GM10248 (cell line): ENCODE data around the gene LGI1.

Experiments used
- CTCF ChIA-PET: fragments of 300-600 bp; sonication (Branson Sonifier 250); formaldehyde crosslinking; extraction: SDS; loops from one replicate; lab custom pipeline; 2021; ENCODE audit warnings: antibody characterized with exemption; lab: Yijun Ruan, JAX
- POLR2A ChIA-PET: fragments of 350-650 bp; sonication (Branson Sonifier 250); formaldehyde crosslinking; extraction: SDS; loops from one replicate; lab custom pipeline; 2020; ENCODE audit warnings: antibody characterized with exemption; lab: Yijun Ruan, JAX
- DNase-seq: peaks from one replicate; pipeline ENCODE4 v3.0.0; 2012; ENCODE audit errors: extremely low spot score
- TF ChIP-seq, protein P1 (sequence below): IDR thresholded peaks from 2 replicates; pipeline ENCODE4 v1.5.1; 2012; ENCODE audit warnings: mild to moderate bottlenecking, low read depth; ENCODE audit errors: extremely low read depth, missing control alignments, control extremely low read depth

Gene LGI1

DNA sequence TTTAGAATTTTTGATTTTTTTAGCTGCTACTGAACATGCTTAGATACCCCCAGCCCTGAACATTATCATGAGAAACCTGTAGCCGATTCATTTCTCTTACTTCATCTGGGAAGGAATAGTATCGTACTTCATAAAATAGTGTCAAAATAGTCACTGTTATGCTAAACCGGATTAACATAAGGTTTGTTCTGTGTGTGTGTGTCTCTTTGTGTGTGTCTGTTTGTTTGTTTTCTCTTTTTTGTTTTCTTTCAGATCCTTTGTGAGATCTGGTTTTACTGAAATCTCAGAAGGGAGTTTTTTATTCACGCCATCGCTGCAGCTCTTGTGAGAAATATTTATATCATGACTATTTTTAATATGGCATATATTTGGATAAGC lies 761 bp downstream of the LGI1 start:
- POLR2A ChIA-PET: no interaction called here
- TF ChIP-seq, protein P1, sequence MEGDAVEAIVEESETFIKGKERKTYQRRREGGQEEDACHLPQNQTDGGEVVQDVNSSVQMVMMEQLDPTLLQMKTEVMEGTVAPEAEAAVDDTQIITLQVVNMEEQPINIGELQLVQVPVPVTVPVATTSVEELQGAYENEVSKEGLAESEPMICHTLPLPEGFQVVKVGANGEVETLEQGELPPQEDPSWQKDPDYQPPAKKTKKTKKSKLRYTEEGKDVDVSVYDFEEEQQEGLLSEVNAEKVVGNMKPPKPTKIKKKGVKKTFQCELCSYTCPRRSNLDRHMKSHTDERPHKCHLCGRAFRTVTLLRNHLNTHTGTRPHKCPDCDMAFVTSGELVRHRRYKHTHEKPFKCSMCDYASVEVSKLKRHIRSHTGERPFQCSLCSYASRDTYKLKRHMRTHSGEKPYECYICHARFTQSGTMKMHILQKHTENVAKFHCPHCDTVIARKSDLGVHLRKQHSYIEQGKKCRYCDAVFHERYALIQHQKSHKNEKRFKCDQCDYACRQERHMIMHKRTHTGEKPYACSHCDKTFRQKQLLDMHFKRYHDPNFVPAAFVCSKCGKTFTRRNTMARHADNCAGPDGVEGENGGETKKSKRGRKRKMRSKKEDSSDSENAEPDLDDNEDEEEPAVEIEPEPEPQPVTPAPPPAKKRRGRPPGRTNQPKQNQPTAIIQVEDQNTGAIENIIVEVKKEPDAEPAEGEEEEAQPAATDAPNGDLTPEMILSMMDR: no peak

DNA sequence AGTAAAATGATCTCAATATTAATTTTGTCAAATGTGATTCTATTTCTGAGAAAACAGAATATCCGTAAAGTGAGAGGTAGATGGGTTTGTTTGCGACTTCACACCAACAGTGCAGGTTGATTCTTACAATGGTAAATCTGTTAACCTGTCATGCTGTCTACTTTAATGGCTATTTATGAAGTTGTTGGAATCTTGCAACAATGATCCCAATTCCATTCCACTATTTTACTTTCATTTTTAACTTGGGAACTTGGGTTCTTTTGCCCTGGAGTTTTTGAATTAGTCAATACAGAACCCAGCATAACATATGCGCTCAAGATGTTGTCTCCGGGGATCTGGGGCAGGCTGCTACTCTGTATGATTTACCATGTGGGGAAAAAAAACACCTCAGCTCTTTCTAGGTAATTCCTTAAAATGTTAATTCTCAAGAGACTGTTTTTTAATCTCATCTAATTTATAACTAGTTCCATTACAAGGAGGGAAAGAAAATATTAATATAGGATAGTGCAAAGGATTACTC lies 1.2 kb downstream of the LGI1 start:
- TF ChIP-seq, protein P1: no peak
- ChIA-PET CTCF (interaction anchor here (1.3 kb wide), 2 partner anchors 10 to 204 kb away, joined by 3 to 6 read pairs; no protein-coding TSS in a partner anchor), POLR2A (no interaction called here)
- no peak for DNase-seq

More for the DNA sequence above, 761 bp downstream of the LGI1 start:
- no peak for DNase-seq
- CTCF ChIA-PET: interaction anchor here (1.3 kb wide), 1 partner anchor 204 kb away, joined by 3 read pairs; no protein-coding TSS in a partner anchor

DNA sequence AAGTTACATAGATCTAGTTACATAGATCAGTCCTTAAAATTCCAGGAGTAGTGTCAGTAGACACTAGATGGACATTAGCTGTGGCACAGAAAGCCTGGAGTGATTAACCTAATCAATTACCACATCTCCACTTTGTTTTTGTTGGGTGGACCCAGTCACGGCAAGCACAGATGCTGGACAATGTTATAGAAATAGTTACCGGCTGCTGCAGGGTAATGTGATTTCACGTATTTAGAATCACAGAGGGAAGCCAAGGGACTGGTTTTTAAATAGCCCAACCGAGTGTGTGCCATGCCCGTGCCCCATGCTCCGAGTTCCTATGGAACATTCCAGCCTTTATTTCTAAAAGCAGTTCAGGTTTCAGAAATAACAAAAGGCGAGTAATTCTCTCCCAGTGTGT lies 2.8 kb downstream of the LGI1 start:
- no peak for DNase-seq
- ChIA-PET CTCF (interaction anchor here (1.3 kb wide), 1 partner anchor 9 kb away, joined by 6 read pairs; no protein-coding TSS in a partner anchor), POLR2A (no interaction called here)
- TF ChIP-seq, protein P1: no peak

DNA sequence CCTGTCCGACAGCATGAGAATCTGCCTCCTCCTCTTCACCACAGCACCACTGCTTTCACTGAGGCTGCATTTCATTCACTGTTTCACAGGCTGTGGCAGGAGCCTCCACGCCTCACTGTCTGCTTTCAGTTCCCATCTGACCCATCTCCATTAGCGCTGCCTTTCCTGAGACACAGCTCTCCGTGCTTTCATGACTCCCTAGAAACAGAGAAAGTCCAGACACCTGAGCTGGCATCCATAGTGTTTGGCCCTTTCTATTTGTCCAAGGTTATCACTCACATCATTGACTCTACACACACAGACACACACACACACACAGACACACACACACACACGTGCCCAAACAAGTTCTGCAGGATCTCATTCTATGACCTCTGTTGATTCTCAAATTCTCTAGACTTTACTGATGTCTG lies 5.2 kb downstream of the LGI1 start:
- CTCF ChIA-PET: interaction anchor here (1.0 kb wide), 1 partner anchor 9 kb away, joined by 3 read pairs; no protein-coding TSS in a partner anchor
- DNase-seq: peak; percentile 27
- TF ChIP-seq, protein P1: no peak
- POLR2A ChIA-PET: no interaction called here

DNA sequence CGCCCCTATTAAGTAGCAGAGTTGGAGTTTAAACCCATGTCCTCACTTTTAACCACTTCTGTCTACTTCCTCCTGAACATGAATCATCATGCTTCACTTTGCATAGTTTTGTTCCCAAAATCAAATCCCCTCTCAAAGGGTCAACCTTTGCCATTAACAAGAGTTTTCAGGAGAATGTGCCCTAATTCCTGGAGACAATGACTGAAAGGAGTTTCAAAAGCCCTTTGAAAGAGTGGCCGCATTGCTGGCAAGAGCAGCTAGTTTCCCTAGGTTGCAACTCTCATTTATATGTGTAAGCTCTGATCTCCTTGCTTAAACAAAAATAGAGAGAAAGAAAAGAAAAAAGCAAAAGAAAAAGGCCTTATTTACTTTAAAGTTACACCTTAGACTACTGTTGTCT lies 9.2 kb downstream of the LGI1 start:
- CTCF ChIA-PET: interaction anchor here (0.8 kb wide), 1 partner anchor 13 kb away, joined by 4 read pairs; no protein-coding TSS in a partner anchor
- POLR2A ChIA-PET: no interaction called here
- no peak for DNase-seq
- TF ChIP-seq, protein P1: no peak

DNA sequence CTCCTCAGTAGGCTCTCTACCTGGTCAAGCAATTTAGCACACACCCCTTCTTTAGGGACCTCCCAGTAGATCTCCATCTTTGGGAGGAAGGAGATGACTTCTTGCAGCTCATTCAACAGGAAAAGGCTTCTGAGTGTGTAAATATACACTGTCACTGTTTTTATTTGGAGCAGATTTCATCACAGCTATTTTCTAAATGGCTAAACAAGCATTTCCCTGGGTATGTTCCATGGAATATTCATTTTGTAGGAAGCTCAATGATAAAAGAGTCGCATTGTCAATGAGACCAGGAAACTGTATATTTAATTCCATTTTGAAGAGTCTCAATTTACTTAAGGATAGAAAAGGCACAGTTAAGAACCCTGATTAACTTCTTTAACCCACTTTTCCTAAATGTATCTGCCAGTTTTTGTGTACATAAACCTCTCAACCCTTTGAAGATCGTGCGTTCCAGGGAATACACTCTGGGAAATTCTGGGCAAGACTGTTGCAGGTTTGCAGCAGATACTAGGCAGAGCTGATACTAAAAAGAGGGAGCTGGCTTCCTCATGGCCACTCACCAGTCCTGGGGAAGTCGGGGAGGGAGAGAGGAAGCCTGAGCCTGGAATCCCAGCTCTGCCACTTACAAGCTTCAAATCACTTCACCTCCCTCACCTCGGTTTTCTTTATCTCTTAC lies 10.1 kb downstream of the LGI1 start:
- ChIA-PET POLR2A (no interaction called here), CTCF (interaction anchor here (0.8 to 0.9 kb wide), 2 partner anchors 11 to 12 kb away, joined by 3 to 4 read pairs; no protein-coding TSS in a partner anchor)
- DNase-seq: no peak
- TF ChIP-seq, protein P1: no peak
